HG02763 (cell line): ENCODE results near the gene MAP4K2.
"Not testable (repeated sequence)": the region's sequence is repeated elsewhere in the genome, so short reads cannot be mapped to it uniquely, and the experiment has no call there.

Source experiments
- ATAC-seq: cut with Tn5 transposase; IDR thresholded peaks from one replicate; pipeline ENCODE4 v1.9.1; 2021; ENCODE audit warnings: mild to moderate bottlenecking, moderate library complexity; ENCODE audit not compliant: unreplicated experiment

Gene MAP4K2

DNA sequence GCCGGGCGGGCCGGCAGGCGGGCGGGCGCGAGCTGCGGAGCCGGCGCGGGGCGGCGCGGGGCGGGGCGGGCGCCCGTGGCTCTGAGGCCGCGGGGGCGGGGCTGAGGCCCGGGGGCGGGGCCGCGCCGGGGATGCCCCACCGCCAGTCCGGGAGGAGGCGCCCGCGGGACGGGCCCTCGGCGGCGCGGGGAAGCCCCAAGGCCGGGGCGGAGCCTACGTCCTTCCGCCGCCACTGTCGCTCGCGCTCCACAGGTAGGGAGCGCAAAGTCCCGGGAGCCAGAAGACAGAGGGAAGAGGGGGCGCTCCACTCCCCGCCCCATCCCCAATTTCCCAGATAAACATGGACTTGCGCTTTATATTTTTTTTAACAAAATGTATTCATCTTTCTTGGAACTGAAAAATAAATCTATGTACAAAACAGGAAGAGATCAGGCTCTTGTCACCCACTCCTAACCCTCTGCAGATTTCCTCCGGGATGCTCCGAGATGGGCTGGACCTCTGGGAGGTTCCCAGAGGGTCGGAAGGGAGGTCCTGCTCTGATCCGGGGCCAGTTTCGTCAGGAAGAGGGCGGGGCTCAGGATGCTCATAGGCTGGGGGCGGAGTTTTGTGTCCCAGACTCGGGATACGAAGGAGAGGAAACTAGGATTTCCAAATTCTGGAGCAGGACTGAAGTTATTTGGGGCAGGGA lies at the start of gene MAP4K2:
Gene MAP4K2 (minus strand): TSS at position 57 of the 688 bp plus-strand sequence. CDS start 65 bp downstream, outside the sequence.
- ATAC-seq: peak; percentile 69

DNA sequence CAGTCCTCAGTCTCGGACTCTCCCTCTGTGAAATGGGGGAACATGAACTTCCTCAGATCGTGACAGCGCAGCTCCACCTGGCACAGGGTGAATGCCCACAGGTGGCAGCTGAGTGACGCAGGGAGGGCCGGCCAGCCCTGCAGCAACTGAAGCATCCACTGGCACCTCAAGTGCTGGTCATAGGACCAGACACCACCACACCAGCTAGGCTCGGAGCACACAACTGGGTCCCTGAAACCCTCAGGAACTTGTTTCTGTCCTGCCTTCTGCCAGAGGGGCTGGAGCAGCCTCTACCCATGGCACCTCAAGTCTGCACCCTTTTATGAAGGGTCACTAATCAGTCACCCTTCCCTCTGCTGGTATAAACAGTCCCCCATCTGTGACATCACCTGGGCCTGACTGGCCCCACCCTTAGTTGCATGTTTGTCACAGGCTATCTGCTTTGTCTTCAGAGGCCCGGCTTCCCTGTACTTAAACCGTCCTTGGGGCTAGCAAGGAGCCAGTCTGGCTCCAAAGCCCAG lies 48.9 kb upstream of the MAP4K2 start:
- no peak for ATAC-seq

DNA sequence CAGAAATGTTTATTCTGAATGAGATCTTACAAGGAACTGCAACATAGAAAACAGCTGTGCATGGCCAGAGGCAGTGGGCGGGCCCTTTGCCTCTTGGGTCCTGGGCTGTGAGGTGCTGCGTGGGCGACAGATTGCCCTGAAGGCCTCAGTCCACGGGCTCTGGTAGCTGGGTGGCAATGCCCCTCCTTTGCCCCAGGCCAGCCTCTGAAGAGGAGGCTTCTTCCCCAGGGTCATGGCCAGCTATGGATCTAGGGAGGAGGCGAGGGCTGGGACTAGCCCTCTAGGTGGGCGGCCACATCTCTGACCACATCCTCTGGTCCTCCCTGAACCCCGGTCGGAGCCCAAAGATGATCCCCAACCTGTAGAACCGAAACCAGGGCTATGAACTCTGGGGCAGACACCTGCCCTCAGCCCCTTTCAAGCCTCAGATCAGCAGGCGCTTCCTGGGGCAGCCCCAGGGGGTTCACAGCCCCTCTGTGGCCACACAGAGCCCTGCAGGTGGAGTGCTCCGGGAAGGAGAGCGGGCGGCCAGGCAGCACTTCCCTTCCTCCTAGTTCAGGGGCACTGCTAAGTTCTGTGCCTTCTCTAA lies 48.1 kb upstream of the MAP4K2 start:
- ATAC-seq: peak; percentile 64

DNA sequence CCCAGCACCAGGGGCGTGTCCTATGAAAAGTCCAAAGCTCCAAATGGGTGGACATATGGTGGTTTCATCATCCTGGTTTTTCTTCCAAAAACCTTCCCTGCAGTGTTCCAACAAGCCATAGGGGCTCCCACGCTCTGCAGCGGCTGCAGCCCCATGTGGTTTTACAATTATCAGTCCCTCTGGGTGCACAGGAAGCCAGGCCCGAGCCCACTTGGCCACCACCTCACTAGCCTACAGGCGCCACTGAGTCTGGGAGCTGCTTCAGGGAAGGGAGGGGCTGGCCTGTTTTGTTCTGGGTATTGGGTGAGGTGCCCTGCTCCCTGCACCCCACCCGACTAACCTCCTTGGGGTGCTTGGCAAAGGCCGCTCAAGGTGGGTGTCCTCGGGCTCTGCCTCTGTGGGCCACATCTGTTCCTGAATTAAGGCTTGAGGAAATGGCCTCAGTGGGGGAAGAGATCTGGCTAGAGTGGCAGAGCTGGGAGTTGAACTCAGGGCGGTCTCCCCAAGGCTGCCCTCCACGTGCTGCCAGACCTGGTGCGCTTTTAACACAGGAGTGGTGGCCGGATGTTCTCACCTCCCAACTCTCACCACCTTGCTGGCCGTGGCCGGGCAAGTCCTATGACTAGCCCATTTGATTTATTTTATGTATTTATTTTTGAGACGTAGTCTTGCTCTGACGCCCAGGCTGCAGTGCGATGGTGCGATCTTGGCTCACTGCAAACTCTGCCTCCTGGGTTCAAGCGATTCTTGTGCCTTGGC lies 46.8 kb upstream of the MAP4K2 start:
- ATAC-seq: no peak

DNA sequence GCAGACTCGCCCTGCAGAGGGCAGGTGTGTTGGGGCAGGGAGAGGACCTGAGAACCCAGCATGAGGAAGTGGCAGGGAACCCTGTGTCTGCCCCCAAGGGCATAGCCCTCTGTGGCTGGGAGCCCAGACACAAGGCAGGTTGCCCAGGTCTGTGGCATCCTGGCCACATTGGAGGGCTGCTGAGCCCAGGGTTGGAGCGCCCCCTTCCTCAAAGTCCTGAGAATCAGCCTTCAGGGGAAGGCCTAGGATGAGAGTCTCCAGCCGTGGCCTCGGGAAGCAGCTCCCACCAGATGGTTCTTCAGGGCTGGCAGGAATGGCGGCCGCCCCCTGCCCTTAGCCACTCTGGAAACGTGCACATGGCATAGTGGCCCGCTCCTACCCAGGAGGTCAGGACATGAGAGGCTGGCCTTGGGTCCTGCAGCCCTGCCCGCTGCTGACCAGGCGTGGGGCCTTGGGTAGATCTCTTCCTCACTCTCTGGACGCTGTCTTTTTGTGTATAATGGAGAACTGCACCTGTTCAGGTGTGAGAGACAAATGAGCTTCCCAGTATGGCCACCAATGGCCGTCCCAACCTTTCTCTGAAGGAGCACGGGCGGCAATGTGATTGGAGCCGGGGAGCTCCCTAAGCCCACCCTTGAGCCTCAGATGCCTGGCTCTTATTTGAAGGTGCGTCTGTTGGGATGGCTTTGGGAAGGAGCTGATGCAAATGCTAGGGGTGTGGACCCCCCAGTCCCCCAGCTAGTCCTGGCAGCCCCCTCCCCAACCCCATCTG lies 46.0 kb upstream of the MAP4K2 start:
- ATAC-seq: no peak

DNA sequence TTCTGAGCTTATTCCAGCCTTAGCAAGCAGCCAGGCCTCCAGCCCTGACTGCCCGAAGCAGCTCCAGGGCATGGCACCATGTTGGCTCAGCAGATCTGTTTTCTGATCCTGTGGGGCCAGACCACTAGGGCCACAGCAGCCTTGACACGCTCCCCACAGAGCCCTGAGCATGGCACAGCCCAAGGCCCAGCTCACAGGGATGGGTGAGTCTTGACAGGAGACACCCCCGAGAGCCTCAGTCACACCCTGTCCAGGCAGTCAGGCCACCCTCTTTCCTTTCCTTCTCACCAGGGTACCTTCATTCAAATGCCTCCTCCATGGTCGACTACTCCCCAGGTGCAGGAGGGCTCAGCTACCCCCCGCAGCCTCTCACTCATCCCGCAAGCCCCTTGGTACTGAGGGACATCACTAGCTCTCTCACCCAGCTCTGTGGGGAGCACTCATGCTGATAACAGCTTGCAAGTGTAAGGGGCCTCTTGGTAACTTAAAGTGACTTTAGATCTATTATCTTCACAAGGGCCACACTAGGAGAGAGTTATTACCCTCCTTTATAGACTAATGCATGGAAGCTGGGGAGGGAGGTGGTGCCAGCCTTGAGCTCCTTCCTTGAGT lies 45.3 kb upstream of the MAP4K2 start:
- no peak for ATAC-seq

DNA sequence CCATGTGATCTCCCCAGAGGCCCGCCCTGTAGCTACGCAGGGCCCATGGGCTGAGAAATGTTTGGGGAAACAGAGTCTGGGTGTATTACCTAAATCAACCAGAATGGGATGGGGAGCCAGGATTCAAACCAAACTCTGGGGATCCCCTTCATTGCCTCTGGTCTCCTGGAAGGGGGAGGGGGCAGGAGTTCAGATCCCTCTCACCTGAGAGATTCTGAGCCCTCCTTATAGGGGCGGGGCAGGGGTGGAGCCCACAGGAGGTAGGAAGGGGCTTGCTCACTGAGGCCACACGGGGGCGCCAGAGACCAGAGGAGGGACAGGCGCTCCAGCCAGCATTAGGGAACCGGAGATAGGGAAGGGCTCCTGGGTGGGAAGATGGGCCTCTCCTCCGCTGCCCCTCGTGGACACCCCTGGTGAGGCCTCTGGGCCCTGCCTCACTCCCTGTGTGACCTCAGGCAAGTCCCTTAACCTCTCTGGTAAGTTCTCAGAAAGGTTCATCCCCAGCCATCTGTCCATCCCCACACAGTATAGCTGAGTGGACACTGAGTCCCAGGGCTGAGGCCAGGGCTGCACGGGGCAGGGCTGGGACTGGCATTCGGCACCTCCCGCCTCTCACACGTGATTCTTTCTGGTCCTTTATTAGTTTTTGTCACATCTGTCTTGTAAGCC lies 44.1 kb upstream of the MAP4K2 start:
- no peak for ATAC-seq

DNA sequence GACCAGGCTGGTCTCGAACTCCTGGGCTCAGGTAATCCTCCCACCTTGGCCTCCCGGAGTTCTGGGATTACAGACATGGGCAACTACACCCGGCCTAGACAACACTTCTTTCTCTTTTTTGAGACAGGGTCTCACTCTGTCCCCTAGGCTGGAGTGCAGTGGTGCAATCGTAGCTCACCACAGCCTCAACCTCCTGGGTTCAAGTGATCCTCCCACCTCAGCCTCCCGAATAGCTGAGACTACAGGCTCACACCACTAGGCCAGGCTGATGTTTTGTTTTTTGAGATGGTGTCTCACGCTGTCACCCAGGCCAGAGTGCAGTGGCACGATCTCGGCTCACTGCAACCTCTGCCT lies 42.7 kb upstream of the MAP4K2 start:
- not testable (repeated sequence) for ATAC-seq

DNA sequence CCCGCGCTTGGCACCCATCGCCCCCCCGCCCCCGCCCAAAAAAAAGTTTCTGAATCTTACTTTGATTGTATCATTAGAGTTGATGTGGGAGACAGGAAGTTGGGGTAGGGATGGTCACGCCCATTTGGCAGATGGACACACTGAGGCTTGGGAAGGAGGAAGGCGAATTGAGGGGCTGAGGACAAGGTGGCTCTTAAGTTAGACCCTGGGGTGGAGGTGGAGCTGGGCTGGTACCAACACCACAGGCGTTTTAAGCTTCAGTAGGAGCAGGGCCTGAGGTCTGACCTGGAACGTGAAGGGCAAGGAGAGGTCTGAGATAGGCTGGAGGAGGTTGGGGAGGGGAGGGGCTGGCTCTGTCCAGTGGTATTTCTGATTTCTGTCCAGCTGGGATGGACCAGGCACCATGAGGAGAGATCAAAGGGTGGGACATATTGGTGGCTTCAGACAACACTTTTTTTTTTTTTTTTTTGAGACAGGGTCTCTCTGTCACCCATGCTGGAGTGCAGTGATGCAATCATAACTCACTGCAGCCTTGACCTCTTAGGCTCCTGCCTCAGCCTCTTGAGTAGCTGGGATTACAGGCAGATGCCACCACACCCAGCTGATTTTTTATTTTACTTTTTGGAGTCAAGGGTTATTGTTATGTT lies 42.2 kb upstream of the MAP4K2 start:
- ATAC-seq: no peak

DNA sequence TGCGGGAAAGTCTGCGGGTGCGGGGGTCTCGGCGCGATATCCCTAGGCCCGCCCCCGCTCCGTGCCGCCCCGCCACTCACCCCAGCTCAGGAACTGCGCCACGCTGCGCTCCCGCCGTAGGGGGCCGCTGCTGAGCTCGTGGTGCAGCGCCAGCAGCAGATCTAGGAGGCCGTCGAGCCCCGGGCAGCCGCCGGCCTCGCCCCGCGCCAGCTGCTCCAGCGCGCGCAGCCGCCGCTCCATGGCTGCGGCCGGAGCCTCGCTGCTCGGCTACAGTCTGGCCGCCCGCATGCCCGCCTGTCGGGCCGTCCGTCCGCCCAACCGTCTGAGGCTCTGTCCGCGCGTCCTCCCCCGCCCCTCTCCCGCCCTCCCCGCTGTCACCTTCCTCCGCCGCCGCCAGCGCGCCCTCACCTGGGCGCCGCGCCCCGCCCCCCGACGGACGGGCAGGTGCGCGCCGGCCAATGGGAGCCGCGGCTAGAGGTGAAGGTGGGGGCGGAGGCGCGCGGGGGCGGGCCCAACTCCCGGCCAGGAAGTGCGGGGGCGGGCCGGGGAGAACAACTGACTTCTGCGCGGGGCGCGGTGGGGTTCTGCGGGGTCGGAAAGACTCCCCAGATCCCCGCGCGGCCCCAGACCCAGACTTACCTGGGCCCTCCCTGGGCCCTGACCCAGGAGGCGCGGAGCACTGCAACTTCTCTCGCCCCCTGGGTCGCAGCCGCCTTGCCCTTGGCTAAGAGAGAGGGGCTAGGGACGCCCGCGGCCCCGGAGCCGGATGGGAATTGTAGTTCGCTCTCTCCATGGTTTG lies 41.5 kb upstream of the MAP4K2 start, which contains the start of gene CDC42BPG:
Gene CDC42BPG (minus strand): TSS at position 324 of the 799 bp plus-strand sequence. CDS start 84 bp downstream, at position 240.
- ATAC-seq: no peak

DNA sequence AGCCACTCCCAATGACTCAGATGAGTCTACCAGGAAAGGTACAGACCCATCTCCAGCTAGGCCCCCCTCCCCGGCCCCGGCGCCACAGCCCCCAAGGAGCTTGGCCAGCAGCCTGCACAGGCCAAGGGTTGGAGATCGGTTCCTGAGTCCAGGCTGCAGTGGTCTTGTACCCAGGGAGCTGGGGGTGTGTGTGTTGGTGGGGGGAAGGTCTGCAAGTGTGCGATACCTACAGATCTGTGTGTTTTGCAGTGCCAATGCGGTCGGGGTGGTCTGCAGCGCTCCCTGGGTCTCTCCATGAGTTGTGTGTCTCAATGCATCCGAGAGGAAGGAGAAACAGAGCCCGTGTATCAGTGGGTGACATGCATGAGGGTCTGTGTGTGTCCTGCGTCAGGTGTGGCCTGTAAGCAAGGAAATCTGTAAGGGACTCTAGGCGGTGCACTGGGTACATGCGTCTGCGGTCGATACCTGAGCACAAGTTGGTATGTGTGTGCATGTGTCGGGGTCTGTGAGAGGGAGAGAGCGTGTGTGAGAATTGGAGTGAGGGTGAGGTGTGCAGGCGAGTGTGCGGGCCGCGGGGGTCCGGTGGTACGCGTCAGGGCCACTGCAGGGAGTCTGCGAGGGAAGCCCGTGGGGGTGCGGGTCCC lies 40.8 kb upstream of the MAP4K2 start:
- no peak for ATAC-seq

DNA sequence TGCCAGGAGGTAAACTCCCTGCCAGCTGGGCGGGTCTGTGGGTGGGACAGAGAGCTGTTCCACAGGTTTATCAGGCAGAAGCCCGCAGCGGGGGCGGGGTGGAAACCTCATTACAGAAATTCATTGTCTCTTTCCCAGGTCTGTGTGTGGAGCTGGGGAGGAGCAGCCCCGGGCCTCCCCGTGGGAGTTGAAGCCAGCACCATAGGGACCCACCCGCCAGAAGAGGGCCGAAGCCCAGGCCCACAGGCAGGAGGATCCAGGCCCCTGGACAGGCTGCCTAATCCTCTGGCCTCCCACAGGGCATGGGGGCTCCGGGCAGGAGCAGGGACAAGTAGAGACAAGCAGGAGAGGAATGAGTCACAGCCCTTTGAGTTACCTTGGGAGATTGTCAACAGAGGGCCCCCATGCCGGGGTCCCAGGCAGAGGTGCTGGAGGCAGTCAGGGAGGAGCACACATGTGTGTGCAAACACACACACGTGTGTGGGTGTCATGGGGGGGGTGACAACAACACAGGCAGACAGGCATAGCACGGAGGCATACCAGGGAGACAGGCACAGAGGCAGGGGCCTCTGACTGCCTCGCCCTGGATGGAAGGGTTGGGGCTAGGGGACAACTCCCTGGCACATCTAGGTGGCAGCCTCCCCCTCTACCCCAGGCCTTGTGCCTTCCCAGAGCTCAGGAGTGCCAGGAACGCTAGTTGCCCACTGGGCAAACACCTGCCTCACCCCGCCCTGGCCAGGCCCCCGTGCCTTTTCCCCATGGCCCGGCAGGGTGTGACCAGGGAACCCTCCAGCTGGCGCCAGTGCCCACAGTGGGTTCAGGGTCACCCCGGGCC lies 40.1 kb upstream of the MAP4K2 start:
- no peak for ATAC-seq

DNA sequence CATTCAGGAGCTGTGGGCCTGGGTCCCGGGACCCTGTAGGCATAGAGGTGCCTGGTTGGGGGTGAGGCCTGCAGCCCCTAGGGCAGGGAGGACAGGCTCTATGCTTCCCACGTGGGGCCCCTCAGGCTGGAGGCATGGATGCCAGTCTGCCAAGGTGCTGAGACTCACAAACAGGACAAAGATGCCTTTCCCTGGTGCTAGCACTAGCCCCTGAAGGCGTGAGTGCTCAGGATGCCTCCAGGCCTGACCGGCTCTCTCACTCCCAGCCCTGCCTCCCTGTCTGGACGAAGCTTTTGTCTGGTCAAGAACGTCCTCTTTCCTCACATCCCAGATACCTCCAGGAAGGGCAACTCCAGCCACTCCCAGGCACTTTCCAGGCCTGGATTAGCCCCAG lies 39.3 kb upstream of the MAP4K2 start:
- no peak for ATAC-seq

DNA sequence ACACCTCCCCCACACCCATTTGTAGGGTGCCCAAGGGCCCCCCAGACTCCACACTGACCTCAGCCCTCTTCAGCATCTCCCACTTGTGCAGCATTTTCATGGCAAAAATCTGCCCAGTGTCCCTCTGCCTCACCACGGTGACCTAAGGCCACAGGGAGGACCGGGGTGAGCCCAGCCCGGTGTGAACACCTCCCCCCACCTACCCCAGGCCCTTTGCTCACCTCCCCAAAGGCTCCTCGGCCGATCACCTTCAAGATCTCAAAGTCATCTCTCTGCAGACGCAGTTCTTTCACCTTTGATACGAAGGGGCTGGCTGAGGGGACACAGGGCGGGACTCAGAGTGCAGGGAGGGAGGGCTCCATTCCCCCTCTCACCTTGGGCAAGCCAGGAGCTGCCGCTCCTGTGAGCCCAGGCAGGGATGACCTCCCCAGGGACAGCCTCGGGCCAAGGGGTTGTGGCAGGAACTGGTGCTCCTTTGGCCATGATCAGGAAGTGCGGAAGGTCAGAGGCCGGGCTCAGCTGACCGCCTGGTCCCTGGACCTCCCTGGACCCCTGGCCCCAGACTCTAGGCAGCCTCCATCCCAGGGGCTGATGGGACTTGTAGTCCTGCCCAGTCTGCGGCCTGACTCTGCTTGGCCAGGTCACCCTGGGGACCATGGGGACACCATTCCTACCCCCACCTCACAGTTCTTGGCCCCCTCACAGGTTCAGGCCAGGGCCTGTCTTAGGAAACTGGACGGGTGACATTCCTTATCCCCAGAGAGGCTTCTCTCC lies 38.8 kb upstream of the MAP4K2 start:
- ATAC-seq: no peak

DNA sequence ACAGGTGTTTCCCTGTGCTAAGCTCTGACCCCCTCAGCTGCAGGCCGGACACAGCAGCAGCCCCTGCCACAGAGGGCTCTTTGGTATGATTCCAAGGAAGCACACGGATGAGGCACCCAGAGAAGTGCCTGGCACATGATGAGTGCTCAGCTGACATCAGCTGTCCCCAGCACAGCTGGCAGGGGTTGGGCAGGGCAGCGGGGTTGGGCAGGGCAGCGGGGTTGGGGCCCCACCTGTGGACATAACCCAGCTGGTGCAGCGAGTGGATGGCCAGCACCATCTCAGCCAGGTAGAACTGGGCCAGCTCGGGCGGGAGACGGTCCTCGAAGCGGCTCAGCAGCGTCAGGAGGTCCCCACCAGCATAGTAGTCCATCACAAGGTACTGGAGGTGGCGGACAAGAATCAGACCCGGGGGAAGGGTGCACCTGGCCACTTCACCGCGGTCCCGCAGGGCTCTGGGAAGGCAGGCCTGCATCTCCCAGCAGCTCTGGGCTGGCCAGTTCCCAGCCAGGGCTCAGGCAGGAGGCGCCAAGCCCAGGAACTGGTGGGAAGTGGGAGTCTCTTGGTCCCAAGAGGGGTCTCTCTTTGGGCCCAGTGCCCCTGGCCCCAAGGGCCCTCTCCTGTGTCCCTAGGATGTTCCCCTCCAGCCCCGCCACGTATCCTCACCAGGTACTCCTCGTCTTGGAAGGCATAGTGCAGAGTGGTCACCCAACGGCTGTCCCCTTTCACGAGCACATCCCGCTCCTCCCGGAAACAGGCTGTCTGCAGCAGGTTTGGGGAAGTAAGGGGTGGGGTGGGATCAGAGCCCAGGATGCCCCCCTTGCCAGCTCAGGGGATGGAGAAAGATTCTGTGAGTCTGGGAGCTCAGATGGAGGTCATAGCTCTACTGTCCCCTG lies 37.1 kb upstream of the MAP4K2 start:
- ATAC-seq: no peak

DNA sequence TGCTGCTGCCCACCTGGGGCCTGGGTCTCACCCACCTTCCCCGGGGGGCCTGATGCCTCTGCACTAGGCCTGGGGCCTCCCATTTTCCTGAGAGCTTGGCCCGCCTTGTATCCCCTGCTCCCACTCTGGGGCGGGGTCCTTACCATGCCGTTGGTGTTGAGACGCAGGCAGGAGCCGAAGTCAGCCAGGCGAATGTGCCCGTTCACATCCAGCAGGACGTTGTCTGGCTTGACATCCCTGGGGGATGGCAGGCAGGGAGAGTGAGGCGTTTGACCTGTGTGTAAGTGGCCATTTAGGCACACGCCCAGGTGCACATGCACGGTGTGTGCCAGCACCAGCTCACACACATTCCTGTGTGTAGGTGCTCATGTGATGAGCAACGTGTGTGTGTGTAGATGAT lies 36.3 kb upstream of the MAP4K2 start:
- ATAC-seq: no peak
